Mesendoderm (in vitro differentiated cells): ENCODE data around the gene CDK16.

ENCODE experiments used
- DNase-seq: peaks from one replicate; pipeline ENCODE4 v3.0.0; 2013
- H2AK5ac ChIP-seq: 2 replicates; pipeline ENCODE4 v1.6.1; 2013; ENCODE audit warnings: low read length, inconsistent platforms
- H2BK120ac ChIP-seq: 2 replicates; pipeline ENCODE4 v1.6.1; 2013; ENCODE audit warnings: low read depth, mild to moderate bottlenecking, low read length, moderate library complexity, mixed read lengths
- H2BK15ac ChIP-seq: replicated peaks from 2 replicates; pipeline ENCODE4 v1.6.1; 2013; ENCODE audit warnings: low read depth, mild to moderate bottlenecking, moderate library complexity
- H2BK5ac ChIP-seq: 2 replicates; pipeline ENCODE4 v1.6.1; 2013; ENCODE audit warnings: low read length, inconsistent platforms
- H3K18ac ChIP-seq: 2 replicates; pipeline ENCODE4 v1.6.1; 2013; ENCODE audit warnings: mild to moderate bottlenecking, low read length, mixed read lengths
- H3K23ac ChIP-seq: one replicate; pipeline ENCODE4 v1.6.1; 2013; ENCODE audit warnings: low read length
- H3K27ac ChIP-seq: 2 replicates; pipeline ENCODE4 v1.5.1; 2013; ENCODE audit warnings: low read depth, mild to moderate bottlenecking, inconsistent platforms, low read length, moderate library complexity
- H3K27me3 ChIP-seq: 2 replicates; pipeline ENCODE4 v1.6.1; 2013; ENCODE audit warnings: low read length, control low read depth, mild to moderate bottlenecking, inconsistent platforms; ENCODE audit not compliant: insufficient read depth, poor library complexity
- H3K36me3 ChIP-seq: 2 replicates; pipeline ENCODE4 v1.6.1; 2013; ENCODE audit warnings: low read length, inconsistent platforms; ENCODE audit not compliant: control insufficient read depth, insufficient read depth
- H3K4ac ChIP-seq: one replicate; pipeline ENCODE4 v1.6.1; 2013; ENCODE audit warnings: low read depth, mild to moderate bottlenecking, low read length, moderate library complexity
- H3K4me1 ChIP-seq: 2 replicates; pipeline ENCODE4 v1.6.1; 2013; ENCODE audit warnings: low read depth, low read length, inconsistent platforms; ENCODE audit not compliant: control insufficient read depth
- H3K4me2 ChIP-seq: 2 replicates; pipeline ENCODE4 v1.6.1; 2013; ENCODE audit warnings: low read length
- H3K4me3 ChIP-seq: 2 replicates; pipeline ENCODE4 v1.5.1; 2013; ENCODE audit warnings: mild to moderate bottlenecking, low read length
- H3K56ac ChIP-seq: one replicate; pipeline ENCODE4 v1.6.1; 2013; ENCODE audit warnings: low read length
- H3K79me1 ChIP-seq: 2 replicates; pipeline ENCODE4 v1.6.1; 2013; ENCODE audit warnings: low read length, inconsistent platforms
- H3K79me2 ChIP-seq: 2 replicates; pipeline ENCODE4 v1.6.1; 2013; ENCODE audit warnings: mild to moderate bottlenecking, low read length; ENCODE audit not compliant: control insufficient read depth, insufficient read depth
- H3K9ac ChIP-seq: 2 replicates; pipeline ENCODE4 v1.6.1; 2013; ENCODE audit warnings: low read length, inconsistent platforms
- H4K5ac ChIP-seq: one replicate; pipeline ENCODE4 v1.6.1; 2013; ENCODE audit warnings: low read length
- H4K8ac ChIP-seq: one replicate; pipeline ENCODE4 v1.6.1; 2013; ENCODE audit warnings: low read depth, mild to moderate bottlenecking, control low read depth, low read length, moderate library complexity
- WGBS: extraction: QIAGEN DNeasy Blood & Tissue Kit; methylation state at CpG from one replicate; pipeline ENCODE4 v1.1.7; 2013; ENCODE audit warnings: low lambda C conversion rate, missing lambda C conversion rate; ENCODE audit not compliant: insufficient coverage; ENCODE audit errors: extremely low coverage; 5-methylcytosine and 5-hydroxymethylcytosine counted together

CDK16 gene

DNA sequence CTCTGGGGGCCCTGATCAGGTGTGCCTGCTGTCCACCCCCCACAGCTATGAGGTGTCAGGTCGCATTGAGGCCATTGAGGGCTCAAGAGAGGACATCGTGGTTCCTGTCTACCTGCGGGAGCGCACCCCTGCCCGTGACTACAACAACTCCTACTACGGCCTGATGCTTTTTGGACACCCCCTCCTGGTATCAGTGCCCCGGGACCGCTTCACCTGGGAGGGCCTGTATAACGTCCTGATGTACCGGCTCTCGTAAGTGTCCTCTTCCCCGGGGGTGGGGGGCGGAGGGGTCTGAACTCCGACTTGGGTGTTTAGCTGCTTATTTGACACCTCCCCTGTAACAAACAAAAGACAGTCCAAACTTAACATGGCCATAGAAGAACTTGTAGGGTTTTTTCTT lies 24.9 kb downstream of the CDK16 start:
- Histone ChIP-seq H3K4me3 (no peak overlapping the region), H3K36me3 (peaks cover 1% of the 10 kb centered on the region)
- no CpG with 5 or more reads among the region's 14 CpGs for WGBS

DNA sequence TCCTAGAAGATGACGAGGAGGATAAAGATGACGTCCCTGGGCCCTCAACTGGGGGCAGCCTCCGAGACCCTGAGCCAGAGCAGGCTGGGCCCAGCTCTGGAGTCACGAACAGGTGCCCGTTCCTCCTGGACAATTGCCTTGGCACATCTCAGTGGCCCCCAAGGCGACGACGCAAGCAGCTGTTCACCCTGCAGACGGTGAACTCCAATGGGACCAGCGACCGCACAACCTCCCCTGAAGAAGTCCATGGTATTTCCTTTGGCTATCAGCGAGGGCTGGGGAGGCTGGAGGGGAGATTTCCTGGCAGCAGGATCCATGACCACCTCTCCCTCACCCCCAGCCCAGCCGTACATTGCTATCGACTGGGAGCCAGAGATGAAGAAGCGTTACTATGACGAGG lies 26.2 kb downstream of the CDK16 start:
- H3K79me2 ChIP-seq, result no peaks in the 10 kb centered on the region
- H3K23ac ChIP-seq, result no peak overlapping the region
- no peaks in the 10 kb centered on the region for H3K4me1 ChIP-seq
- no peak overlapping the region for H4K5ac ChIP-seq
- H3K9ac ChIP-seq, result no peak overlapping the region
- no peak overlapping the region for H3K27ac ChIP-seq
- no peak overlapping the region for H4K8ac ChIP-seq
- no peaks in the 10 kb centered on the region for H3K79me1 ChIP-seq
- H2AK5ac ChIP-seq, result no peak overlapping the region
- H2BK5ac ChIP-seq, result no peak overlapping the region
- no peak for DNase-seq
- H3K27me3 ChIP-seq, result no peaks in the 10 kb centered on the region
- H3K4ac ChIP-seq, result no peak overlapping the region
- WGBS, result no CpG with 5 or more reads among the region's 16 CpGs
- no peak overlapping the region for H3K56ac ChIP-seq
- H3K36me3 ChIP-seq, result peaks cover 1% of the 10 kb centered on the region
- H2BK15ac ChIP-seq, result no peak overlapping the region
- no peak overlapping the region for H3K18ac ChIP-seq
- H2BK120ac ChIP-seq, result no peak overlapping the region
- H3K4me2 ChIP-seq, result no peak overlapping the region
- H3K4me3 ChIP-seq, result no peak overlapping the region

More for the DNA sequence above, 24.9 kb downstream of the CDK16 start:
- H2AK5ac ChIP-seq, result no peak overlapping the region
- no peak overlapping the region for H3K4ac ChIP-seq
- H2BK120ac ChIP-seq, result no peak overlapping the region
- no peaks in the 10 kb centered on the region for H3K4me1 ChIP-seq
- H3K23ac ChIP-seq, result no peak overlapping the region
- H3K18ac ChIP-seq, result no peak overlapping the region
- no peak overlapping the region for H3K9ac ChIP-seq
- H3K27ac ChIP-seq, result no peak overlapping the region
- no peaks in the 10 kb centered on the region for H3K27me3 ChIP-seq
- no peak overlapping the region for H2BK5ac ChIP-seq
- no peak for DNase-seq
- H3K79me2 ChIP-seq, result no peaks in the 10 kb centered on the region
- H4K8ac ChIP-seq, result no peak overlapping the region
- H2BK15ac ChIP-seq, result no peak overlapping the region
- H4K5ac ChIP-seq, result no peak overlapping the region
- H3K56ac ChIP-seq, result no peak overlapping the region
- H3K4me2 ChIP-seq, result no peak overlapping the region
- peaks cover 2% of the 10 kb centered on the region for H3K79me1 ChIP-seq

GRCh38 chrX:47245156-47245555 lies 26.7 kb downstream of the CDK16 start:
- no peak for DNase-seq
- no peak overlapping the region for H3K4me2 ChIP-seq
- no peak overlapping the region for H3K56ac ChIP-seq
- H3K18ac ChIP-seq, result no peak overlapping the region
- no peak overlapping the region for H2AK5ac ChIP-seq
- WGBS, result no CpG with 5 or more reads among the region's 10 CpGs
- no peak overlapping the region for H2BK120ac ChIP-seq
- H3K4me3 ChIP-seq, result no peak overlapping the region
- H3K79me1 ChIP-seq, result no peaks in the 10 kb centered on the region
- H3K9ac ChIP-seq, result no peak overlapping the region
- no peak overlapping the region for H3K23ac ChIP-seq
- no peaks in the 10 kb centered on the region for H3K27me3 ChIP-seq
- H2BK15ac ChIP-seq, result no peak overlapping the region
- no peaks in the 10 kb centered on the region for H3K79me2 ChIP-seq
- no peak overlapping the region for H3K4ac ChIP-seq
- peaks cover 1% of the 10 kb centered on the region for H3K36me3 ChIP-seq
- H3K4me1 ChIP-seq, result no peaks in the 10 kb centered on the region
- no peak overlapping the region for H3K27ac ChIP-seq
- no peak overlapping the region for H4K5ac ChIP-seq
- H4K8ac ChIP-seq, result no peak overlapping the region
- no peak overlapping the region for H2BK5ac ChIP-seq

DNA sequence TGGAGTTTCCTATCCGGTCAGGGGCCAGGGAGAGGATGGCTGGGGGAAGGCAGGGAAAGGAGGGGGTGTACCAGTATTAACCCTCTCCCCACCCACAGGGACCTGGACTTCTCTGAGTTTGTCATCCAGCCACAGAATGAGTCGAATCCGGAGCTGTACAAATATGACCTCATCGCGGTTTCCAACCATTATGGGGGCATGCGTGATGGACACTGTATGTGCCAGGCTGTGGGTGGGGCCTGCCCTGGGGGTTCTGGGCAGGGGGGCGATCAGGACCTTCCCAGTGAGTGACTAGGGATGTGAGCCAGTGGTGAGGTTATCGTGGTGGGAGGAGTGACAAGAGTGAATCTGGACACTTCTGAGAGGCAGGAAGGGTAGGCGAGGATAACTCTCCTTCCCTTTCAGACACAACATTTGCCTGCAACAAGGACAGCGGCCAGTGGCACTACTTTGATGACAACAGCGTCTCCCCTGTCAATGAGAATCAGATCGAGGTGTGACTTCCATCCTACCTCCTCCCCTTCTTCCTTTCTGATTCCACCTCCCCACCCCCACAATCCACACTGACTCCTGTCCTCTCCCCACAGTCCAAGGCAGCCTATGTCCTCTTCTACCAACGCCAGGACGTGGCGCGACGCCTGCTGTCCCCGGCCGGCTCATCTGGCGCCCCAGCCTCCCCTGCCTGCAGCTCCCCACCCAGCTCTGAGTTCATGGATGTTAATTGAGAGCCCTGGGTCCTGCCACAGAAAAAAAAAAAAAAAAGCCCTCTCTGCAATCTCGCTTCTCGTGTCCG lies 28.9 kb downstream of the CDK16 start:
- H3K36me3 ChIP-seq, result no peaks in the 10 kb centered on the region
- H2BK15ac ChIP-seq, result no peak overlapping the region
- no peak overlapping the region for H3K4me3 ChIP-seq
- no peak overlapping the region for H3K23ac ChIP-seq
- H3K56ac ChIP-seq, result no peak overlapping the region
- no peak for DNase-seq
- H3K79me2 ChIP-seq, result no peaks in the 10 kb centered on the region
- H4K5ac ChIP-seq, result no peak overlapping the region
- no peak overlapping the region for H3K4ac ChIP-seq
- H2AK5ac ChIP-seq, result no peak overlapping the region
- WGBS, result no CpG with 5 or more reads among the region's 23 CpGs
- H2BK5ac ChIP-seq, result no peak overlapping the region
- H3K9ac ChIP-seq, result no peak overlapping the region
- H3K4me1 ChIP-seq, result no peaks in the 10 kb centered on the region
- H3K4me2 ChIP-seq, result no peak overlapping the region
- no peak overlapping the region for H4K8ac ChIP-seq
- no peak overlapping the region for H2BK120ac ChIP-seq
- H3K79me1 ChIP-seq, result no peaks in the 10 kb centered on the region
- H3K27me3 ChIP-seq, result no peaks in the 10 kb centered on the region
- no peak overlapping the region for H3K27ac ChIP-seq
- no peak overlapping the region for H3K18ac ChIP-seq

GRCh38 chrX:47247999-47248320 lies 29.5 kb downstream of the CDK16 start:
- Histone ChIP-seq H3K4ac (no peak overlapping the region), H3K23ac (no peak overlapping the region), H3K27ac (no peak overlapping the region), H3K79me1 (no peaks in the 10 kb centered on the region), H4K8ac (no peak overlapping the region), H3K36me3 (no peaks in the 10 kb centered on the region), H4K5ac (no peak overlapping the region), H3K27me3 (no peaks in the 10 kb centered on the region), H3K4me2 (no peak overlapping the region), H2BK15ac (no peak overlapping the region), H2AK5ac (no peak overlapping the region), H2BK120ac (no peak overlapping the region), H3K79me2 (no peaks in the 10 kb centered on the region), H3K4me1 (no peaks in the 10 kb centered on the region), H3K4me3 (no peak overlapping the region), H3K18ac (no peak overlapping the region), H3K56ac (no peak overlapping the region), H3K9ac (no peak overlapping the region), H2BK5ac (no peak overlapping the region)
- DNase-seq, result no peak
- WGBS, result no CpG with 5 or more reads among the region's 13 CpGs

DNA sequence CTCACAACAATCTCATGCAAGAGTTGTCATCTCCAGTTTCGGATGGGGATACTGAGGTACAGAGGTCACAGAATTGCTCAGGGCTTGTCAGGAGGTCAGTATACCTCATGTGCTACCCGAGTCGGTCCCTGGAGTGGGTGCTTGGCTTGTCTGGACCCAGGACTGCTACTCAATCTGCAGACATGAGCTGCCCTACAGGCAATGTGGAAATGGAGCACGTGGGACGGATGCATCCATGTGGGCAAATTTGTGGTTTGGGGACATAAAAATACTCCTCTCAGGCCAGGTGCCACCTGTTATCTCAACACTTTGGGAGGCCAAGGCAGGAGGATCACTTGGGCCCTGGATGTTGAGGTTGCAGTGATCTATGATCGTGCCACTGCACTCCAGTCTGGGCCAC lies 30.1 kb downstream of the CDK16 start:
- no peaks in the 10 kb centered on the region for H3K27me3 ChIP-seq
- no peaks in the 10 kb centered on the region for H3K79me1 ChIP-seq
- no peaks in the 10 kb centered on the region for H3K79me2 ChIP-seq
- H2AK5ac ChIP-seq, result no peak overlapping the region
- H4K5ac ChIP-seq, result no peak overlapping the region
- no peak overlapping the region for H3K4me2 ChIP-seq
- no peak overlapping the region for H2BK15ac ChIP-seq
- no CpG with 5 or more reads among the region's 6 CpGs for WGBS
- no peak for DNase-seq
- H3K4ac ChIP-seq, result no peak overlapping the region
- H3K4me1 ChIP-seq, result no peaks in the 10 kb centered on the region
- H4K8ac ChIP-seq, result no peak overlapping the region
- H3K56ac ChIP-seq, result no peak overlapping the region
- H3K18ac ChIP-seq, result no peak overlapping the region
- no peak overlapping the region for H2BK5ac ChIP-seq
- no peak overlapping the region for H3K9ac ChIP-seq
- no peak overlapping the region for H3K27ac ChIP-seq
- no peaks in the 10 kb centered on the region for H3K36me3 ChIP-seq
- no peak overlapping the region for H3K4me3 ChIP-seq
- no peak overlapping the region for H2BK120ac ChIP-seq
- H3K23ac ChIP-seq, result no peak overlapping the region
